ENCODE data around the gene TMEM163.

TMEM163 gene

DNA sequence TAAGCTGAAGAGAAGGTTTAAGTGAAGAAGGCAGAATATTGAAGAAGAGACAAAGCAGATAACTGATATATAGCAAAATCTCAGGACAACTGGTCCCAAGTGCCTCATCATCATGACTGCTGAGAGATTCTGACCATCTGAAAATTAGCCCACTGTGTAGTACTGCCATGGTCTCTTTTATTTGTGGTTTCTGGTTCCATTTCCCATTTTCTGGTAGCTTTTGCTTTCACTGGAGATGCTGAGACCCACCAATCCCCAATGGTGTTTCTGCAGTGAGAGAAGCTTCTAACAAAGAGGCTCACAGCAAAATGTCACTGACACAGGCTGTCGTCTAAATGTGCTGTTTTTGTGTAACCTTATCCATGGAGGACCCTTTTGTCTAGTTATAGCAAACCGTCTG, 79.5 kb downstream of the TMEM163 start:
- no peak overlapping the region for H2AFZ ChIP-seq (ENCODE audit: insufficient read depth, low read length, poor library complexity)
- H3K4ac ChIP-seq (ENCODE audit: low read depth, low read length): no peak overlapping the region
- H3K4me3 ChIP-seq (ENCODE audit: low read depth, low read length): no peak overlapping the region
- H2BK12ac ChIP-seq (ENCODE audit: low read length): no peak overlapping the region
- H3K18ac ChIP-seq (ENCODE audit: low read length): no peak overlapping the region
- no peak overlapping the region for H3K9ac ChIP-seq (ENCODE audit: low read length)
- no peaks in the 10 kb centered on the region for H3K79me2 ChIP-seq (ENCODE audit: control insufficient read depth, insufficient read depth, low read length, poor library complexity)
- DNase-seq: no peak
- no peak overlapping the region for H4K91ac ChIP-seq (ENCODE audit: low read depth, low read length)
- no peak overlapping the region for H3K23ac ChIP-seq (ENCODE audit: low read length)
- no peak overlapping the region for H4K12ac ChIP-seq (ENCODE audit: low read depth, low read length)
- no peaks in the 10 kb centered on the region for H3K36me3 ChIP-seq (ENCODE audit: control insufficient read depth in 1 of 2, insufficient read depth in 2 of 2, low read length in 2 of 2)
- no peaks in the 10 kb centered on the region for H3K9me3 ChIP-seq (ENCODE audit: insufficient read depth, low read depth, low read length)
- no peak overlapping the region for H4K8ac ChIP-seq (ENCODE audit: low read depth, low read length)
- no peaks in the 10 kb centered on the region for H3K79me1 ChIP-seq (ENCODE audit: low read length)
- H3K27ac ChIP-seq (ENCODE audit: low read depth, low read length): no peak overlapping the region
- H3K4me1 ChIP-seq (ENCODE audit: control insufficient read depth in 1 of 2, insufficient read depth in 2 of 2, low read length in 2 of 2): no peaks in the 10 kb centered on the region
- no peak overlapping the region for H2BK5ac ChIP-seq (ENCODE audit: low read depth, low read length, poor library complexity)
- H3K27me3 ChIP-seq (ENCODE audit: insufficient read depth, low read length): no peaks in the 10 kb centered on the region
- WGBS (ENCODE audit: extremely low coverage, insufficient coverage, insufficient read length): no CpG with 5 or more reads among the region's 2 CpGs
- no peak overlapping the region for H3K14ac ChIP-seq (ENCODE audit: low read length)
- H2BK120ac ChIP-seq (ENCODE audit: insufficient read depth, low read length, poor library complexity): no peak overlapping the region
- no peak overlapping the region for H3K4me2 ChIP-seq (ENCODE audit: low read length)
- no peak overlapping the region for H2AK5ac ChIP-seq (ENCODE audit: low read length)

DNA sequence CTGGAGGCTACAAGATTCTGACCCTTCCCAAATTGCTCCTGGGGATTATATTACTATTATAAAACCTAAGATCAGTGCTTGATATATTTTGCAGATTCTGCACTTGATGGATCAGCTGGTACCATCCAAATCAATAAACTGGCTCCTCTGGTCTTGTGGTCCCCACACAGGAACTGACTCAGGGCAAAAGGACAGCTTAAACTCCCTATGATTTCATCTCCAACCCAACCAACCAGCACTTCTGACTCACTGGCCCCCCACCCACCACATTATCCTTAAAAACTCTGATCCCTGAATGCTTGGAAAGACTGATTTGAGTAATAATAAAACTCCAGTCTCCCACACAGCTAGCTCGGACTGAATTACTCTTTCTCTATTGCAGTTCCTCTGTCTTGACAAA, 82.1 kb downstream of the TMEM163 start:
- Histone ChIP-seq H3K4ac (ENCODE audit: low read depth, low read length) (no peak overlapping the region), H2BK5ac (ENCODE audit: low read depth, low read length, poor library complexity) (no peak overlapping the region)
- no CpG with 5 or more reads among the region's 1 CpG for WGBS (ENCODE audit: extremely low coverage, insufficient coverage, insufficient read length)

DNA sequence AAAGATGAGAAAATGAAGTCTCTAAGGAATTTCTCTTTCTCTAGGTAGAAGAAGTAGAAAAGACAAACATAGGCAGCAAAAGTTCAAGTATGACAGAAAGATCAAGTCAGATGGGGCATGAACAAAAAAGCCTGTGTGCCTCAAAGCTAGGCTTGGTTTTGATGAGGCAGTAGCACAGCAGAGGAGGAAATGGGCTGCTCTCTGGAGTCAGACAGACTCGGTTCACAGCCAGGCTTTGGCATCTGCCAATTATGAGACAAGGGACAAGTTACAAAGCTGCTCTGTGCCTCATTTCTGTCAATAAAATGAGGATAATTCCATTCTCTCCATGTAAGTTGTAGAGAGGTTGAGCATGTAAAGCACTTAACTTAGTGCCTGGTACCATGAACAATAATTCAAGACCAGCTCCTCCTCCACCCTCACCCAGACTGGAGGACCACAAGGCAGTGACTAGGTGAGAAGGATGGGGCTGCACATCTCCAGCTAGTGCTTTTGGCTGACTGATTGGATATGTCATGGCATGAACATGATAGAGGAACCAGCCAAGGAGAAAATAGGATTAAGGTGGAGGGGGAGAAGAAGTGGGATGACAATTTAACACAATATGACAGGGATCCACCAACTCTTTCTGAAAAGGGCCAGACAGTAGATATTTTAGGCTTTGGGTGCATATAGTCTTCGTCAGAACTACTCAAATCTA, 84.6 kb downstream of the TMEM163 start:
- Histone ChIP-seq H3K27ac (ENCODE audit: low read depth, low read length) (no peak overlapping the region), H2BK12ac (ENCODE audit: low read length) (no peak overlapping the region), H3K9me3 (ENCODE audit: insufficient read depth, low read depth, low read length) (no peaks in the 10 kb centered on the region), H2AFZ (ENCODE audit: insufficient read depth, low read length, poor library complexity) (no peak overlapping the region), H3K4ac (ENCODE audit: low read depth, low read length) (no peak overlapping the region), H3K4me1 (ENCODE audit: control insufficient read depth in 1 of 2, insufficient read depth in 2 of 2, low read length in 2 of 2) (no peaks in the 10 kb centered on the region), H2BK5ac (ENCODE audit: low read depth, low read length, poor library complexity) (no peak overlapping the region), H4K12ac (ENCODE audit: low read depth, low read length) (no peak overlapping the region), H4K91ac (ENCODE audit: low read depth, low read length) (no peak overlapping the region), H3K4me3 (ENCODE audit: low read depth, low read length) (no peak overlapping the region), H3K9ac (ENCODE audit: low read length) (no peak overlapping the region), H3K79me2 (ENCODE audit: control insufficient read depth, insufficient read depth, low read length, poor library complexity) (no peaks in the 10 kb centered on the region), H3K14ac (ENCODE audit: low read length) (no peak overlapping the region), H3K23ac (ENCODE audit: low read length) (no peak overlapping the region), H3K79me1 (ENCODE audit: low read length) (no peaks in the 10 kb centered on the region), H3K18ac (ENCODE audit: low read length) (no peak overlapping the region), H2BK120ac (ENCODE audit: insufficient read depth, low read length, poor library complexity) (no peak overlapping the region), H2AK5ac (ENCODE audit: low read length) (no peak overlapping the region), H3K36me3 (ENCODE audit: control insufficient read depth in 1 of 2, insufficient read depth in 2 of 2, low read length in 2 of 2) (no peaks in the 10 kb centered on the region), H4K8ac (ENCODE audit: low read depth, low read length) (no peak overlapping the region), H3K4me2 (ENCODE audit: low read length) (no peak overlapping the region), H3K27me3 (ENCODE audit: insufficient read depth, low read length) (no peaks in the 10 kb centered on the region)
- no CpG with 5 or more reads among the region's 2 CpGs for WGBS (ENCODE audit: extremely low coverage, insufficient coverage, insufficient read length)
- DNase-seq: no peak

More for the DNA sequence above, 82.1 kb downstream of the TMEM163 start:
- Histone ChIP-seq H4K12ac (ENCODE audit: low read depth, low read length) (no peak overlapping the region), H3K4me2 (ENCODE audit: low read length) (no peak overlapping the region), H3K18ac (ENCODE audit: low read length) (no peak overlapping the region), H4K91ac (ENCODE audit: low read depth, low read length) (no peak overlapping the region), H3K23ac (ENCODE audit: low read length) (no peak overlapping the region), H3K27ac (ENCODE audit: low read depth, low read length) (no peak overlapping the region), H4K8ac (ENCODE audit: low read depth, low read length) (no peak overlapping the region), H3K9me3 (ENCODE audit: insufficient read depth, low read depth, low read length) (no peaks in the 10 kb centered on the region), H3K14ac (ENCODE audit: low read length) (no peak overlapping the region), H2AFZ (ENCODE audit: insufficient read depth, low read length, poor library complexity) (no peak overlapping the region), H3K27me3 (ENCODE audit: insufficient read depth, low read length) (no peaks in the 10 kb centered on the region), H3K4me1 (ENCODE audit: control insufficient read depth in 1 of 2, insufficient read depth in 2 of 2, low read length in 2 of 2) (no peaks in the 10 kb centered on the region), H3K79me1 (ENCODE audit: low read length) (no peaks in the 10 kb centered on the region), H3K36me3 (ENCODE audit: control insufficient read depth in 1 of 2, insufficient read depth in 2 of 2, low read length in 2 of 2) (no peaks in the 10 kb centered on the region), H2BK120ac (ENCODE audit: insufficient read depth, low read length, poor library complexity) (no peak overlapping the region), H3K79me2 (ENCODE audit: control insufficient read depth, insufficient read depth, low read length, poor library complexity) (no peaks in the 10 kb centered on the region), H2BK12ac (ENCODE audit: low read length) (no peak overlapping the region), H2AK5ac (ENCODE audit: low read length) (no peak overlapping the region), H3K4me3 (ENCODE audit: low read depth, low read length) (no peak overlapping the region), H3K9ac (ENCODE audit: low read length) (no peak overlapping the region)
- DNase-seq: no peak

DNA sequence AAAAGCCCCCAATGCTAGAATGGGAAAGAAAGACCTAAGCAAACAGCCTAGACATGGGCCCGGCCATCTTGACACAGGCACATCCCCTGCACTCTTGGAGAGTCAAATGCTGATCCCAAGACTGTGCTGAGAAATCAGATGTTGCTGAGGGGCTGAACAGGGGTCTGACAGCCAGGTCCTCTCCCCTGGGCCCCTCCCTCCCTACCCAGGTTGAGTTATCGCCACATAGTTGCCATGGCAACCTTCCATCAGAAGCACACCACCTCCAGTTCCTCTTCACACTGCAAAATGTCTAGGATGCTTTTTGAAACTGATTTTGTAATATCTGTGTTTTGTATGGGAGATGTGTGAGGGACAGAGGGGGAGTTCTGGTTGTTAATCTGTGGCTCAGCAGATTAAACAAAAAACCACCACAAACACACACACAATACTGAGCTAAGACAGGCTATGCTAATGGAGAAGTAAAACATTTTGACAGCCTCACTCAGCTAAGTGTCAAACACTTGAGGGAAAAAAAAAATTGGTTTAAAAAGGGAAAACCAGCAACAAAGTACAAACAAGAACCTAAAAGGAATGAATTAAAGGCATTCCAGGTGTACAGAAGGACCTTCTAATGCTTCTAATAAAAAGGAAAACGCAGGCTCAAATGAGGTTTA, 88.2 kb downstream of the TMEM163 start:
- H4K12ac ChIP-seq (ENCODE audit: low read depth, low read length): no peak overlapping the region
- no peaks in the 10 kb centered on the region for H3K9me3 ChIP-seq (ENCODE audit: insufficient read depth, low read depth, low read length)
- WGBS (ENCODE audit: extremely low coverage, insufficient coverage, insufficient read length): no CpG with 5 or more reads among the region's 3 CpGs
- no peaks in the 10 kb centered on the region for H3K79me1 ChIP-seq (ENCODE audit: low read length)
- no peak overlapping the region for H3K4ac ChIP-seq (ENCODE audit: low read depth, low read length)
- H4K91ac ChIP-seq (ENCODE audit: low read depth, low read length): no peak overlapping the region
- H3K27ac ChIP-seq (ENCODE audit: low read depth, low read length): no peak overlapping the region
- no peaks in the 10 kb centered on the region for H3K36me3 ChIP-seq (ENCODE audit: control insufficient read depth in 1 of 2, insufficient read depth in 2 of 2, low read length in 2 of 2)
- H3K4me1 ChIP-seq (ENCODE audit: control insufficient read depth in 1 of 2, insufficient read depth in 2 of 2, low read length in 2 of 2): no peaks in the 10 kb centered on the region
- H2BK120ac ChIP-seq (ENCODE audit: insufficient read depth, low read length, poor library complexity): no peak overlapping the region
- H3K9ac ChIP-seq (ENCODE audit: low read length): no peak overlapping the region
- no peak overlapping the region for H2BK12ac ChIP-seq (ENCODE audit: low read length)
- no peak overlapping the region for H3K4me3 ChIP-seq (ENCODE audit: low read depth, low read length)
- H2AFZ ChIP-seq (ENCODE audit: insufficient read depth, low read length, poor library complexity): no peak overlapping the region
- no peak overlapping the region for H4K8ac ChIP-seq (ENCODE audit: low read depth, low read length)
- H3K4me2 ChIP-seq (ENCODE audit: low read length): no peak overlapping the region
- no peak overlapping the region for H3K14ac ChIP-seq (ENCODE audit: low read length)
- no peak overlapping the region for H2AK5ac ChIP-seq (ENCODE audit: low read length)
- H3K79me2 ChIP-seq (ENCODE audit: control insufficient read depth, insufficient read depth, low read length, poor library complexity): no peaks in the 10 kb centered on the region
- H3K27me3 ChIP-seq (ENCODE audit: insufficient read depth, low read length): no peaks in the 10 kb centered on the region
- H3K18ac ChIP-seq (ENCODE audit: low read length): no peak overlapping the region
- no peak overlapping the region for H3K23ac ChIP-seq (ENCODE audit: low read length)
- DNase-seq: no peak
- no peak overlapping the region for H2BK5ac ChIP-seq (ENCODE audit: low read depth, low read length, poor library complexity)
